SK-N-SH (cell line): ENCODE measurements around the gene ATG4C. TPM values are rescaled to one million over a fixed set of nuclear protein-coding genes. Genes with fewer than 3 reads are reported as not detected.
"Not testable (repeated sequence)": the region's sequence is repeated elsewhere in the genome, so short reads cannot be mapped to it uniquely, and the experiment has no call there.

Source experiments
- CTCF ChIA-PET: fragments of 300-600, 350-600 bp; formaldehyde crosslinking; extraction: SDS; loops from one replicate; lab custom pipeline; 2021; lab: Yijun Ruan, JAX
- POLR2A ChIA-PET: fragments of 350-600 bp; sonication (Branson Sonifier 250); formaldehyde crosslinking; extraction: SDS; loops from one replicate; lab custom pipeline; 2020; ENCODE audit warnings: antibody characterized with exemption, inconsistent platforms; lab: Yijun Ruan, JAX
- DNase-seq: peaks from one replicate; pipeline ENCODE4 v3.0.0; 2012
- H2AFZ ChIP-seq: fragments of 200-600 bp; sonication (generic); 2 replicates; pipeline ENCODE4 v1.8.1; 2016; ENCODE audit warnings: antibody characterized with exemption, mild to moderate bottlenecking, low read depth
- H3F3A ChIP-seq: fragments of 200-600 bp; sonication (generic); replicated peaks from 2 replicates; pipeline ENCODE3; 2016; ENCODE audit warnings: antibody characterized with exemption, mild to moderate bottlenecking; ENCODE audit not compliant: insufficient read depth
- H3K27ac ChIP-seq, 2 experiments: fragments of 200-500 bp in 1 of 2; fragments of 200-600 bp in 1 of 2; sonication (Bioruptor generic) in 1 of 2; sonication (generic), shearing (Covaris generic) in 1 of 2; 2 replicates each; pipeline versions ENCODE4 v1.5.1 to v1.6.1; 2014 to 2016; ENCODE audit warnings: low read depth in 2 of 2, inconsistent platforms in 1 of 2, low read length in 1 of 2, mild to moderate bottlenecking in 1 of 2, mixed read lengths in 1 of 2
- H3K27me3 ChIP-seq: fragments of 200-600 bp; sonication (generic), shearing (Covaris generic); 2 replicates; pipeline ENCODE4 v1.6.1; 2016; ENCODE audit warnings: mixed run types; ENCODE audit not compliant: insufficient read depth
- H3K36me3 ChIP-seq, 2 experiments: fragments of 200-500 bp in 1 of 2; fragments of 200-600 bp in 1 of 2; sonication (Bioruptor generic) in 1 of 2; sonication (generic) in 1 of 2; replicated peaks in 1 of 2; 2 replicates each; pipeline versions ENCODE3 to v1.5.1; 2014 to 2016; ENCODE audit warnings: low read length in 1 of 2, mild to moderate bottlenecking in 1 of 2; ENCODE audit not compliant: insufficient read depth in 2 of 2, control insufficient read depth in 1 of 2
- H3K4me1 ChIP-seq, 2 experiments: fragments of 200-500 bp in 1 of 2; fragments of 200-600 bp in 1 of 2; sonication (Bioruptor generic) in 1 of 2; sonication (generic), shearing (Covaris generic) in 1 of 2; 2 replicates each; pipeline versions ENCODE4 v1.5.1 to v1.6.1; 2014 to 2016; ENCODE audit warnings: low read depth in 1 of 2, low read length in 1 of 2, mixed run types in 1 of 2; ENCODE audit not compliant: insufficient read depth in 2 of 2, control insufficient read depth in 1 of 2
- H3K4me2 ChIP-seq: fragments of 200-600 bp; sonication (generic), shearing (Covaris generic); 2 replicates; pipeline ENCODE4 v1.6.1; 2017; ENCODE audit warnings: mixed run types
- H3K4me3 ChIP-seq, 2 experiments: fragments of 200-500 bp in 1 of 2; fragments of 200-600 bp in 1 of 2; sonication (Bioruptor generic) in 1 of 2; sonication (generic), shearing (Covaris generic) in 1 of 2; 2 replicates each; pipeline versions ENCODE4 v1.5.1 to v1.8.1; 2014 to 2016; ENCODE audit warnings: low read depth in 2 of 2, inconsistent platforms in 1 of 2, low read length in 1 of 2, mild to moderate bottlenecking in 1 of 2, mixed read lengths in 1 of 2, moderate library complexity in 1 of 2
- H3K79me2 ChIP-seq: fragments of 200-600 bp; sonication (generic); 2 replicates; pipeline ENCODE4 v1.8.1; 2017; ENCODE audit warnings: mild to moderate bottlenecking; ENCODE audit not compliant: insufficient read depth
- H3K9ac ChIP-seq: fragments of 200-600 bp; sonication (generic); 2 replicates; pipeline ENCODE4 v1.6.1; 2017; ENCODE audit warnings: mixed run types
- H3K9me2 ChIP-seq: fragments of 200-600 bp; sonication (generic); 2 replicates; pipeline ENCODE4 v1.6.1; 2017; ENCODE audit warnings: mixed run types
- H3K9me3 ChIP-seq: fragments of 200-600 bp; sonication (generic); 2 replicates; pipeline ENCODE4 v1.6.1; 2017; ENCODE audit warnings: mixed run types, mild to moderate bottlenecking, moderate library complexity
- H4K20me1 ChIP-seq: fragments of 200-600 bp; sonication (generic); 2 replicates; pipeline ENCODE4 v1.6.1; 2017; ENCODE audit warnings: mild to moderate bottlenecking, mixed run types; ENCODE audit not compliant: insufficient read depth
- EZH2phosphoT487 ChIP-seq: fragments of 200-600 bp; sonication (generic); IDR thresholded peaks from 2 replicates; pipeline ENCODE4 v1.6.1; 2017; ENCODE audit warnings: low read depth, mixed run types, mild to moderate bottlenecking, antibody characterized with exemption, moderate library complexity, borderline replicate concordance
- POLR2AphosphoS5 ChIP-seq: IDR thresholded peaks from 2 replicates; pipeline ENCODE4 v1.6.1; 2012; ENCODE audit warnings: low read depth, low read length
- REST ChIP-seq: IDR thresholded peaks from 2 replicates; pipeline ENCODE4 v1.6.1; 2012; ENCODE audit warnings: mild to moderate bottlenecking, low read depth, low read length, moderate library complexity
- TCF12 ChIP-seq: IDR thresholded peaks from 2 replicates; pipeline ENCODE4 v1.4.0; 2012
- WGBS: methylation state at CpG from one replicate; pipeline ENCODE4 v1.1.6; 2017; ENCODE audit warnings: low lambda C conversion rate; 5-methylcytosine and 5-hydroxymethylcytosine counted together
- polyA plus RNA-seq, 3 experiments: library from polyadenylated mRNA; depleted of rRNA; stranded (reverse); fragments of >200 nt; gene quantifications; 2 replicates each; pipeline ENCODE4 v1.2.3, GENCODE V29; 2012
- TF ChIP-seq, protein P1 (sequence below): IDR thresholded peaks from 2 replicates; pipeline ENCODE4 v1.4.0; 2012; ENCODE audit warnings: low read depth, borderline replicate concordance
- TF ChIP-seq, protein P2 (sequence below): fragments of 150-350 bp; IDR thresholded peaks from 2 replicates; pipeline ENCODE4 v1.6.1; 2016; ENCODE audit warnings: mild to moderate bottlenecking, low read depth, low read length
- TF ChIP-seq, protein P3 (sequence below): IDR thresholded peaks from 2 replicates; pipeline ENCODE4 v1.4.0; 2012; ENCODE audit warnings: low read depth

ATG4C gene
- polyA plus RNA-seq, 1 of the 3 experiments (the other 2 are of a cell fraction): 3.0 TPM

DNA sequence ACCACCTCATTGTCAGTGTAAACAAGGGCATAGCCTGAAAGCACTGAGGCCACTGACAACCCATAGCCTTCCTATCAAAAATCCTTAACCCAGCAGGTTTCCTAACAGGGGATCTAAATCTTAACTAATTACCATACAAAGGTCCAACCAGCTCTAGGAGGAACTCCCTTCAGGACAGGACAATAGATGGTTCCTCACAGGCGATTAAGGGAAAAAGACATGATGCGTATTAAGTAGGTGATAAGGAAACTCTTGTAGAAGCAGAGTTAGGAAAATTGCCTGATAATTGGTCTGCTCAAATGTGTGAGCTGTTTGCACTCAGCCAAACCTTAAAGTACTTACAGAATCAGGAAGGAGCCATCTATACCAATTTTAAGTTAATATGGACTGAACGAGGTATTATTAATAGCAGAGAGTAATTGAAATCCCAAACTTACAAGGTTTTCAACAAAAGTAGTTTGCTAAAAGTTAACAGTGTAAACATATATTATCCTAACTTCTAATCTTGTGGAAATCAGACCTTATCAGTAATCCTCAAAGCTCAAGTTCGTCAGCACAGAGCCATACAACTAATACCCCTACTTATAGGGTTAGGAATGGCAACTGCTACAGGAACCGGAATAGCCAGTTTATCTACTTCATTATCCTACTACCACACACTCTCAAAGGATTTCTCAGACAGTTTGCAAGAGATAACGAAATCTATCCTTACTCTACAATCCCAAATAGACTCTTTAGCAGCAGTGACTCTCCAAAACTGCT, 23.7 kb upstream of the ATG4C start:
- H3K4me3 ChIP-seq, H3K9me2 ChIP-seq, H3K36me3 ChIP-seq, DNase-seq, H3K4me1 ChIP-seq, H2AFZ ChIP-seq, H3K9ac ChIP-seq, H3K27ac ChIP-seq, H4K20me1 ChIP-seq, H3K79me2 ChIP-seq, H3K4me2 ChIP-seq, H3K27me3 ChIP-seq, H3K9me3 ChIP-seq, POLR2A ChIA-PET, H3F3A ChIP-seq: not testable (repeated sequence)
- CTCF ChIA-PET: interaction anchor here (1.3 kb wide), 1 partner anchor 14 kb away, joined by 3 read pairs; no protein-coding TSS in a partner anchor
- 78% methylated on average over 6 of the region's 6 CpGs for WGBS

- H3K79me2 ChIP-seq, DNase-seq, H3K9ac ChIP-seq, H3K36me3 ChIP-seq, H3K4me3 ChIP-seq, H3F3A ChIP-seq, H3K9me2 ChIP-seq, H4K20me1 ChIP-seq, H3K4me1 ChIP-seq, H3K9me3 ChIP-seq, POLR2A ChIA-PET, H3K27ac ChIP-seq, H3K27me3 ChIP-seq, H3K4me2 ChIP-seq, H2AFZ ChIP-seq: not testable (repeated sequence)
- no CpG with 5 or more reads among the region's 30 CpGs for WGBS
- CTCF ChIA-PET: interaction anchor here (0.8 kb wide), 1 partner anchor 15 kb away, joined by 4 read pairs; no protein-coding TSS in a partner anchor
Observed at GRCh38 chr1:62761223-62761870, 22.6 kb upstream of the ATG4C start.

- WGBS: 73% methylated on average over 3 of the region's 4 CpGs
- H2AFZ ChIP-seq, H3K4me3 ChIP-seq, H3K9me2 ChIP-seq, H3K9ac ChIP-seq, H3K79me2 ChIP-seq, H3K36me3 ChIP-seq, DNase-seq, POLR2A ChIA-PET, H3K4me1 ChIP-seq, H3K4me2 ChIP-seq, H4K20me1 ChIP-seq, H3K9me3 ChIP-seq, H3K27me3 ChIP-seq, H3F3A ChIP-seq, H3K27ac ChIP-seq: not testable (repeated sequence)
- CTCF ChIA-PET: interaction anchor here (0.8 kb wide), 1 partner anchor 15 kb away, joined by 4 read pairs; no protein-coding TSS in a partner anchor
Observed at GRCh38 chr1:62762027-62762426, 21.9 kb upstream of the ATG4C start.

GRCh38 chr1:62765981-62766380, 18.0 kb upstream of the ATG4C start:
- H2AFZ ChIP-seq: no peak overlapping the region
- H3K9me3 ChIP-seq: no peaks in the 10 kb centered on the region
- no peak overlapping the region for H3K9ac ChIP-seq
- H3F3A ChIP-seq: no peaks in the 10 kb centered on the region
- H3K4me2 ChIP-seq: no peak overlapping the region
- no peaks in the 10 kb centered on the region for H3K79me2 ChIP-seq
- no peaks in the 10 kb centered on the region for H3K9me2 ChIP-seq
- ChIA-PET POLR2A (no interaction called here), CTCF (interaction anchor here (0.7 to 1.4 kb wide), 2 partner anchors 20 to 257 kb away, joined by 3 read pairs; no protein-coding TSS in a partner anchor)
- DNase-seq: no peak
- H3K27me3 ChIP-seq: no peaks in the 10 kb centered on the region
- no peak overlapping the region for H3K4me3 ChIP-seq
- H3K27ac ChIP-seq: no peak overlapping the region
- 62% methylated on average over 4 of the region's 4 CpGs for WGBS
- no peaks in the 10 kb centered on the region for H3K4me1 ChIP-seq
- no peaks in the 10 kb centered on the region for H4K20me1 ChIP-seq
- H3K36me3 ChIP-seq: no peaks in the 10 kb centered on the region
- TF ChIP-seq TCF12: no peak
- TF ChIP-seq, protein P1, sequence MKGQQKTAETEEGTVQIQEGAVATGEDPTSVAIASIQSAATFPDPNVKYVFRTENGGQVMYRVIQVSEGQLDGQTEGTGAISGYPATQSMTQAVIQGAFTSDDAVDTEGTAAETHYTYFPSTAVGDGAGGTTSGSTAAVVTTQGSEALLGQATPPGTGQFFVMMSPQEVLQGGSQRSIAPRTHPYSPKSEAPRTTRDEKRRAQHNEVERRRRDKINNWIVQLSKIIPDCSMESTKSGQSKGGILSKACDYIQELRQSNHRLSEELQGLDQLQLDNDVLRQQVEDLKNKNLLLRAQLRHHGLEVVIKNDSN: no peak
- no peak for TF ChIP-seq POLR2AphosphoS5
- TF ChIP-seq REST: no peak
- TF ChIP-seq, protein P2, sequence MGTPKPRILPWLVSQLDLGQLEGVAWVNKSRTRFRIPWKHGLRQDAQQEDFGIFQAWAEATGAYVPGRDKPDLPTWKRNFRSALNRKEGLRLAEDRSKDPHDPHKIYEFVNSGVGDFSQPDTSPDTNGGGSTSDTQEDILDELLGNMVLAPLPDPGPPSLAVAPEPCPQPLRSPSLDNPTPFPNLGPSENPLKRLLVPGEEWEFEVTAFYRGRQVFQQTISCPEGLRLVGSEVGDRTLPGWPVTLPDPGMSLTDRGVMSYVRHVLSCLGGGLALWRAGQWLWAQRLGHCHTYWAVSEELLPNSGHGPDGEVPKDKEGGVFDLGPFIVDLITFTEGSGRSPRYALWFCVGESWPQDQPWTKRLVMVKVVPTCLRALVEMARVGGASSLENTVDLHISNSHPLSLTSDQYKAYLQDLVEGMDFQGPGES: no peak
- TF ChIP-seq EZH2phosphoT487: no peak
- TF ChIP-seq, protein P3, sequence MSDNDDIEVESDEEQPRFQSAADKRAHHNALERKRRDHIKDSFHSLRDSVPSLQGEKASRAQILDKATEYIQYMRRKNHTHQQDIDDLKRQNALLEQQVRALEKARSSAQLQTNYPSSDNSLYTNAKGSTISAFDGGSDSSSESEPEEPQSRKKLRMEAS: no peak
